Endodermal cell (in vitro differentiated cells): ENCODE results near the gene GNAQ. TPM values are rescaled to one million over a fixed set of nuclear protein-coding genes. Genes with fewer than 3 reads are reported as not detected.

Experiments used
- DNase-seq: peaks from one replicate; pipeline ENCODE4 v3.0.0-alpha.2; 2017
- H3K27ac ChIP-seq: 2 replicates; pipeline ENCODE4 v1.5.1; 2013; ENCODE audit warnings: mild to moderate bottlenecking, low read depth, low read length, moderate library complexity
- H3K27me3 ChIP-seq: 2 replicates; pipeline ENCODE4 v1.6.1; 2013; ENCODE audit warnings: mild to moderate bottlenecking, low read length, moderate library complexity; ENCODE audit not compliant: insufficient read depth, control insufficient read depth, poor library complexity, severe bottlenecking
- H3K36me3 ChIP-seq: 2 replicates; pipeline ENCODE4 v1.7.0; 2013; ENCODE audit warnings: mild to moderate bottlenecking, low read length, moderate library complexity; ENCODE audit not compliant: control insufficient read depth, insufficient read depth
- H3K4me1 ChIP-seq: one replicate; pipeline ENCODE4 v1.7.0; 2013; ENCODE audit warnings: low read length; ENCODE audit not compliant: control insufficient read depth, insufficient read depth
- H3K4me3 ChIP-seq: 2 replicates; pipeline ENCODE4 v1.5.1; 2013; ENCODE audit warnings: mild to moderate bottlenecking, low read length, moderate library complexity
- H3K9ac ChIP-seq: 2 replicates; pipeline ENCODE4 v1.6.1; 2013; ENCODE audit warnings: mild to moderate bottlenecking, low read length, moderate library complexity; ENCODE audit not compliant: poor library complexity, severe bottlenecking; ENCODE audit errors: extremely low read depth
- H3K9me3 ChIP-seq: 2 replicates; pipeline ENCODE4 v1.6.1; 2013; ENCODE audit warnings: mild to moderate bottlenecking, low read length, moderate library complexity; ENCODE audit not compliant: control insufficient read depth
- H3K27ac Mint-ChIP-seq: 2 replicates; pipeline ENCODE4 v1.8.0; 2020; ENCODE audit warnings: mixed read lengths
- H3K27me3 Mint-ChIP-seq: 2 replicates; pipeline ENCODE4 v1.8.0; 2021; ENCODE audit warnings: mild to moderate bottlenecking, mixed read lengths; ENCODE audit not compliant: insufficient read depth
- H3K36me3 Mint-ChIP-seq: 2 replicates; pipeline ENCODE4 v1.8.0; 2020; ENCODE audit warnings: low read depth, mixed read lengths
- H3K4me1 Mint-ChIP-seq: 2 replicates; pipeline ENCODE4 v1.8.0; 2020; ENCODE audit warnings: mixed read lengths
- H3K4me3 Mint-ChIP-seq: 2 replicates; pipeline ENCODE4 v1.8.0; 2020; ENCODE audit warnings: mild to moderate bottlenecking, moderate library complexity, mixed read lengths
- H3K9me3 Mint-ChIP-seq: 2 replicates; pipeline ENCODE4 v1.8.0; 2020; ENCODE audit warnings: mild to moderate bottlenecking, mixed read lengths
- WGBS, 2 experiments: methylation state at CpG; one replicate each; pipeline versions ENCODE4 v1.1.5 to v1.1.7; 2013; ENCODE audit warnings: missing lambda C conversion rate in 2 of 2, mixed read lengths in 1 of 2; ENCODE audit not compliant: insufficient coverage in 1 of 2, insufficient read length in 1 of 2; 5-methylcytosine and 5-hydroxymethylcytosine counted together
- total RNA-seq, 2 donors: library from RNA; stranded (reverse); fragmentation: NEBNext Ultra II Directional in 1 of 2; extraction: Animal tissue kit (Norgen Biotek cat#: 25700) in 1 of 2; gene quantifications; 2 replicates in 1 of 2; 3 replicates in 1 of 2; pipeline ENCODE4 v1.2.1, GENCODE V29; 2021
- TF ChIP-seq, protein P1 (sequence below): fragments of 200-600 bp; sonication (generic); conservative IDR thresholded peaks from 2 replicates; pipeline ENCODE4 v1.5.0; 2021; ENCODE audit warnings: antibody characterized with exemption, mild to moderate bottlenecking

Gene GNAQ
- total RNA-seq, 2 donors from 2014 or later = 46.0 to 57.6 TPM

DNA sequence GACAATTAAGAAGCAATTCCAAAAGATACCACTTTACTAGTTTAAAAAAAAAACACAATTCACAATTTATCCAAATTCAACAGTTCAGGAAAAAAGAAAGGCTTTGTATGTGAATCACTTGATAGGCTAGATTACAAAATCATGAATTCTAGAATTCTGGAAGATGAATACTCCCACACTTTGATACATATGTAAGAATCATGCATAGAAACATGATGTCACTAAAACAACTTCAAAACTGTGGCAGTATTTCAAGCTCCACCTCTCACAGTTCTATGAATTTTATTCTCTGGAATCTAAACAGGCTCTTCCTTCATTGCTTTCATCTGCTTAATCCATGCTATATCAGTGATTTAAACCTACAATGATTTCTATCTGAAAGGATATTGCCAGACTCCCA is 51.0 kb downstream of the GNAQ start:
- TF ChIP-seq, protein P1, sequence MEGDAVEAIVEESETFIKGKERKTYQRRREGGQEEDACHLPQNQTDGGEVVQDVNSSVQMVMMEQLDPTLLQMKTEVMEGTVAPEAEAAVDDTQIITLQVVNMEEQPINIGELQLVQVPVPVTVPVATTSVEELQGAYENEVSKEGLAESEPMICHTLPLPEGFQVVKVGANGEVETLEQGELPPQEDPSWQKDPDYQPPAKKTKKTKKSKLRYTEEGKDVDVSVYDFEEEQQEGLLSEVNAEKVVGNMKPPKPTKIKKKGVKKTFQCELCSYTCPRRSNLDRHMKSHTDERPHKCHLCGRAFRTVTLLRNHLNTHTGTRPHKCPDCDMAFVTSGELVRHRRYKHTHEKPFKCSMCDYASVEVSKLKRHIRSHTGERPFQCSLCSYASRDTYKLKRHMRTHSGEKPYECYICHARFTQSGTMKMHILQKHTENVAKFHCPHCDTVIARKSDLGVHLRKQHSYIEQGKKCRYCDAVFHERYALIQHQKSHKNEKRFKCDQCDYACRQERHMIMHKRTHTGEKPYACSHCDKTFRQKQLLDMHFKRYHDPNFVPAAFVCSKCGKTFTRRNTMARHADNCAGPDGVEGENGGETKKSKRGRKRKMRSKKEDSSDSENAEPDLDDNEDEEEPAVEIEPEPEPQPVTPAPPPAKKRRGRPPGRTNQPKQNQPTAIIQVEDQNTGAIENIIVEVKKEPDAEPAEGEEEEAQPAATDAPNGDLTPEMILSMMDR = no peak
- Mint-ChIP-seq H3K27ac (no peak overlapping the region), H3K36me3 (peaks cover 1% of the 10 kb centered on the region)

DNA sequence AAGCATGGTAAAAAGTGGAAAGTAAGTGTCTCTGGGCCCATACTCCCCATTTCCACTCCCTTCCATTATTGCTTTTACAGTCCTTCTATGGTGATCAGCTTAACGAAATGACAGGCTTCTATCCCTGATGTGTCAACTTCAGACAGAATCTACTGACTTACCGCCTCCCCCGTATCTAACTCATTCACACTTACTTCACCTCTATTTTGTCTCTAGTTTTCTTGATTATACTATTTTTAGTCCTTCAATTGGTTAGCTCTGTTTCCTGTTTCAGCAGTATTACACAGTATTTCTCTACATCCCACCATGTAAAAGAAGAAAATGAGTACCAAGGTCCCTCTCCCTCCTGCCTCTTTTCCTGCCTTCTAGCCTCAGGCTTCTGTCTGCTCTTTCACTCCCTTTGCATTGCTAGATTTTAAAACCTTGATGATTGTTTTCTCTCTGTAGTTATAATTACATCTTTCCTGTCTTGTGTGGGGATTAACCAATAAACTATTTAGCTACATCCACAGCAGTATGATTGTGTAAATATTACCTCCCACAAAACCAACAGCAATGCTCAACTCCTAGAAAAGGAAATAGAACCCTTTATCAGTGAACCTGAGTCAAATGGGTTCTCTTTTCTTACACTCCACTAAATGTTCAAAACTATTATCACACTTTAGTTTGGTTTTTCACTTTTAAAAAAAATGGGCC is 53.4 kb downstream of the GNAQ start:
- Histone ChIP-seq H3K4me3 (no peak overlapping the region), H3K36me3 (peaks cover 3% of the 10 kb centered on the region), H3K4me1 (peaks cover 7% of the 10 kb centered on the region), H3K9me3 (no peaks in the 10 kb centered on the region), H3K27ac (no peak overlapping the region), H3K9ac (no peak overlapping the region), H3K27me3 (no peaks in the 10 kb centered on the region)
- H3K4me1 Mint-ChIP-seq = peaks cover 25% of the 10 kb centered on the region
- no peak for DNase-seq
- TF ChIP-seq, protein P1 = no peak
- H3K4me3 Mint-ChIP-seq = no peak overlapping the region
- no peak overlapping the region for H3K27ac Mint-ChIP-seq
- H3K9me3 Mint-ChIP-seq = no peaks in the 10 kb centered on the region
- H3K36me3 Mint-ChIP-seq = peaks cover 1% of the 10 kb centered on the region
- 89 to 100% methylated on average over 3 of the region's 3 CpGs for WGBS, 2 experiments
- no peaks in the 10 kb centered on the region for H3K27me3 Mint-ChIP-seq

More for the DNA sequence above, 51.0 kb downstream of the GNAQ start:
- Histone ChIP-seq H3K9me3 (no peaks in the 10 kb centered on the region), H3K27me3 (no peaks in the 10 kb centered on the region), H3K9ac (no peak overlapping the region), H3K36me3 (no peaks in the 10 kb centered on the region), H3K4me1 (peaks cover 7% of the 10 kb centered on the region), H3K27ac (no peak overlapping the region), H3K4me3 (no peak overlapping the region)
- Mint-ChIP-seq H3K9me3 (no peaks in the 10 kb centered on the region), H3K4me3 (no peak overlapping the region), H3K27me3 (no peaks in the 10 kb centered on the region), H3K4me1 (peaks cover 25% of the 10 kb centered on the region)
- DNase-seq = no peak

DNA sequence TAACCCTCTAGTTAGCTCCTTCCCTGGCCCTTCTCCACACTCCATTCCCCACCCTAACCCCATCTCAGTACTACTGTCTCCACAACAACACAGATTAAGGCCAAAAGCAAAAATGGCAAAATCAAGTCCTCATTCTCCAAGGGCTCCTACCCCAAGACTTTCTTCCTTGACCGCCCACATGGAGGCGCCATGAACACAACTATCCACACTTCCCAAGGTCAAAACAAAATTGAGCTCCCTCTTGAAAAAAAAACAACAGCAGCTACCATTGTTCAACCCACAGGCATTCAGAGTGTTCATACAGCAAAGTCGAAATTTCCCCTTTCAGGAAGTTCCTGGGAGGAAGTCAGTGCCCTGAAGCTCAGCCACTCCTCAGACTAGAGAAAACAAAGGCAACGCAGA is 54.4 kb downstream of the GNAQ start:
- peaks cover 25% of the 10 kb centered on the region for H3K4me1 Mint-ChIP-seq

More for the DNA sequence above, 54.4 kb downstream of the GNAQ start:
- H3K36me3 Mint-ChIP-seq = peaks cover 3% of the 10 kb centered on the region
- no peaks in the 10 kb centered on the region for H3K9me3 Mint-ChIP-seq
- DNase-seq = peak; percentile 89
- H3K27ac Mint-ChIP-seq = peak overlapping the region; percentile 75
- 28 to 43% methylated on average over 2 to 4 of the region's 4 CpGs for WGBS, 2 experiments
- Histone ChIP-seq H3K36me3 (peaks cover 3% of the 10 kb centered on the region), H3K27ac (peak overlapping the region; percentile 56), H3K4me3 (no peak overlapping the region), H3K4me1 (peaks cover 7% of the 10 kb centered on the region), H3K27me3 (no peaks in the 10 kb centered on the region), H3K9ac (no peak overlapping the region), H3K9me3 (no peaks in the 10 kb centered on the region)
- H3K27me3 Mint-ChIP-seq = no peaks in the 10 kb centered on the region
- TF ChIP-seq, protein P1 = peak; percentile 80
- H3K4me3 Mint-ChIP-seq = no peak overlapping the region
